ENCODE data around the gene VSX2. TPM values are rescaled to one million over a fixed set of nuclear protein-coding genes. Genes with fewer than 3 reads are reported as not detected.

The VSX2 gene
- total and polyA plus RNA-seq, 2 of the 13 experiments (the other 11 are each of a cell fraction or from before 2014, with no cell fraction given), result 0.05 TPM; not detected in 1

GRCh38 chr14:74207943-74208342, 31.3 kb upstream of the VSX2 start:
- ChIA-PET CTCF (ENCODE audit: low intra/inter-chr PET ratio, low total read pairs) (interaction anchor here (1.4 kb wide), 1 partner anchor 49 kb away, joined by 4 read pairs; no protein-coding TSS in a partner anchor), POLR2A (interaction anchor here (0.6 kb wide), 1 partner anchor 75 kb away, joined by 3 read pairs; no protein-coding TSS in a partner anchor)
- Histone ChIP-seq H3K9ac (ENCODE audit: insufficient read depth, low read depth, low read length) (no peak overlapping the region), H2AFZ (ENCODE audit: low read length) (no peak overlapping the region), H3K79me2 (ENCODE audit: insufficient read depth, low read length) (no peaks in the 10 kb centered on the region), H3K4me2 (ENCODE audit: low read depth, low read length) (no peak overlapping the region), H3K36me3 (replicated peaks in 1 of 2; ENCODE audit: control insufficient read depth in 1 of 2, insufficient read depth in 2 of 2, low read length in 2 of 2) (peaks cover 1 to 6% of the 10 kb centered on the region in 2 experiments; a peak in 1 of 5 replicates), H4K20me1 (ENCODE audit: insufficient read depth, low read length) (no peaks in the 10 kb centered on the region), H3K9me3 (ENCODE audit: low read length) (no peaks in the 10 kb centered on the region), H3K27ac (ENCODE audit: extremely low read length, insufficient read depth, low read length) (no peak overlapping the region), H3K27me3 (ENCODE audit: control insufficient read depth in 1 of 2, insufficient read depth in 2 of 2, low read length in 2 of 2) (no peaks in the 10 kb centered on the region; a peak in 1 of 5 replicates), H3K4me3 (replicated peaks in 1 of 3; ENCODE audit: insufficient read depth in 1 of 3, low read depth in 2 of 3, low read length in 3 of 3) (no peak overlapping the region), H3K4me1 (ENCODE audit: insufficient read depth, low read length) (no peaks in the 10 kb centered on the region)
- TF ChIP-seq STAG1 (CRISPR knock-in tag; IDR thresholded peaks at IDR 0.05) (peak; percentile 56), ATF6 (CRISPR knock-in tag; conservative IDR thresholded peaks at IDR 0.05) (no peak), CTCF (CRISPR knock-in tag; IDR thresholded peaks at IDR 0.05) (peak; percentile 48), HNF4A (CRISPR knock-in tag; IDR thresholded peaks at IDR 0.05) (no peak)
- intact Hi-C loops (cut with micrococcal nuclease; ENCODE audit: unreplicated experiment) (no loop called here), in situ Hi-C loops (cut with HindIII; ENCODE audit: extremely low pct_ligation_motif_present, low pct_unique_long_range_greater_than_20kb) (no loop called here)
- ATAC-seq, result peak; percentile 41; the same call in 1 of the 3 replicates
- 79% methylated on average over 3 of the region's 3 CpGs for WGBS (ENCODE audit: low lambda C conversion rate)
- BruUV-seq (replicated peaks), result no TSS peak
- FAIRE-seq, result no peak
- DNase-seq (ENCODE audit: low spot score), result peak; percentile 10

Data from HepG2 (cell line).